ENCODE data around the gene AIP. TPM values are rescaled to one million over a fixed set of nuclear protein-coding genes. Genes with fewer than 3 reads are reported as not detected.

The AIP gene
- total RNA-seq: 100 to 1,000 TPM in 1 of 7 donors, 10 to 100 TPM in 6; 49.1 to 103 (median 65.4) TPM
- 100 to 1,000 TPM in 1 of 2 donors, 10 to 100 TPM in 1; 33.5 to 114 TPM for polyA plus RNA-seq
- long read RNA-seq, donor 1, transcript AIP-201 (6 exons, 1,221 nt): major isoform, 305 of 319 reads
- long read RNA-seq, donor 1, partial matches to known transcripts: 6 of 319 reads
- long read RNA-seq, donor 1, other reads (novel, unspliced or antisense): 8 of 319 reads
- long read RNA-seq, donor 2, transcript AIP-201 (6 exons, 1,221 nt): major isoform, 25 of 28 reads
- long read RNA-seq, donor 2, partial matches to known transcripts: 0 of 28 reads
- long read RNA-seq, donor 2, other reads (novel, unspliced or antisense): 0 of 28 reads
- long read RNA-seq, donor 3, transcript AIP-201 (6 exons, 1,221 nt): major isoform, 79 of 89 reads
- long read RNA-seq, donor 3, partial matches to known transcripts: 4 of 89 reads
- long read RNA-seq, donor 3, other reads (novel, unspliced or antisense): 6 of 89 reads

DNA sequence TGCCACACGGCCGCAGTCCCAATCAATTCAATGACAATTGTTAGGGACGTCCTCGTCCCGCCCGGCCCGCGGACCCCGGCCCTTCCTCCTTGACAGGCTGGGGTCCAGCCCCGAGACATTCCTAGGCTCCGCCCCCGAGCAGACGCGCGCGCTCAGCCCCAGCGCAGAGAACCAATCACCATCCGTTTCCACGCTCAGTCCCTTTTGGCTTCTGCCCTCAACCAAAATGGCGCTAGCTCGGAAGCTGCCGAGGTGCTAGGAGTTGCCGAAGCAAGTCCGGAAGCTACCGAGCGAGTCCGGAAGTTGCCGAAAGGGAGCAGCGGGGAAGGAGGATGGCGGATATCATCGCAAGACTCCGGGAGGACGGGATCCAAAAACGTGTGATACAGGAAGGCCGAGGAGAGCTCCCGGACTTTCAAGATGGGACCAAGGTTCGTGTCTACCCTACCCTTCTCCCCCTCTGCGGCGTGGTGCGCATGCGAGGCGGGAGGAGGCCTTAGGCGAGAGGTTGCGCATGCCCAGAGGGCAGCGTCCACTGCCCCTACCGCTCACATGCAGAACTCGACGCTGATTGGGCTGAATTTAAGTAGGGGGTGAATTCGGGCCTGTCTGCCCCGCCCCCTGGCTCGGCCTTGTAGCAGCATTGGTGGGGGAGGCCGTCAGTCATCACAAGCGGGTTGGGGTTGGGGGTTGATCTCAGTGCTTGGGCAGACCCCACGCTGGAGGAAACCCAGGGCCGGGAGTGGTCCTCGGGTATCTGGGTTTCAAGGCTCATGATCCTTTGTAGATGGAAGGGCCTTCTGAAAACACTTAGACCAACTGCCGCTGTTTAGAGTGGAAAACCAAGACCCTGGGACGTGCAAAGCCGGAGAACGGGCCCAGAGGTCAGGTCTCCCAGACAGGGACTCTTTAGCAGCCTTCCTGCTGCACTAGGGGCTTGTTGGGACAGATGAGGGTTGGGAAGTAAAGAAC lies at the start of gene AIP:
Gene AIP (plus strand): TSS at position 200 of the 972 bp plus-strand sequence. CDS start 133 bp downstream, at position 333.
- Histone ChIP-seq H3K4me1 (ENCODE audit: insufficient read depth) (peaks cover 9% of the 10 kb centered on the region), H3K4me3 (peak within 1 kb of the TSS; percentile 42), H3K9me3 (no peaks in the 10 kb centered on the region), H3K27me3 (no peaks in the 10 kb centered on the region), H3K36me3 (no peaks in the 10 kb centered on the region), H3K27ac (peak within 1 kb of the TSS; percentile 65 to 82)
- WGBS, 3 donors: 7 to 8% (median 8%) methylated on average over 60 of the region's 60 CpGs
- peak; percentile 96 to 98 (median 97) for DNase-seq
- intact Hi-C loops (cut with DNase I): no loop called here
- TF ChIP-seq, protein P1, sequence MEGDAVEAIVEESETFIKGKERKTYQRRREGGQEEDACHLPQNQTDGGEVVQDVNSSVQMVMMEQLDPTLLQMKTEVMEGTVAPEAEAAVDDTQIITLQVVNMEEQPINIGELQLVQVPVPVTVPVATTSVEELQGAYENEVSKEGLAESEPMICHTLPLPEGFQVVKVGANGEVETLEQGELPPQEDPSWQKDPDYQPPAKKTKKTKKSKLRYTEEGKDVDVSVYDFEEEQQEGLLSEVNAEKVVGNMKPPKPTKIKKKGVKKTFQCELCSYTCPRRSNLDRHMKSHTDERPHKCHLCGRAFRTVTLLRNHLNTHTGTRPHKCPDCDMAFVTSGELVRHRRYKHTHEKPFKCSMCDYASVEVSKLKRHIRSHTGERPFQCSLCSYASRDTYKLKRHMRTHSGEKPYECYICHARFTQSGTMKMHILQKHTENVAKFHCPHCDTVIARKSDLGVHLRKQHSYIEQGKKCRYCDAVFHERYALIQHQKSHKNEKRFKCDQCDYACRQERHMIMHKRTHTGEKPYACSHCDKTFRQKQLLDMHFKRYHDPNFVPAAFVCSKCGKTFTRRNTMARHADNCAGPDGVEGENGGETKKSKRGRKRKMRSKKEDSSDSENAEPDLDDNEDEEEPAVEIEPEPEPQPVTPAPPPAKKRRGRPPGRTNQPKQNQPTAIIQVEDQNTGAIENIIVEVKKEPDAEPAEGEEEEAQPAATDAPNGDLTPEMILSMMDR (IDR thresholded peaks at IDR 0.05): peak; percentile 10 to 72 (median 47)
- TF ChIP-seq POLR2A (IDR thresholded peaks at IDR 0.05) (peak; percentile 60), EP300 (IDR thresholded peaks at IDR 0.05) (no peak)

DNA sequence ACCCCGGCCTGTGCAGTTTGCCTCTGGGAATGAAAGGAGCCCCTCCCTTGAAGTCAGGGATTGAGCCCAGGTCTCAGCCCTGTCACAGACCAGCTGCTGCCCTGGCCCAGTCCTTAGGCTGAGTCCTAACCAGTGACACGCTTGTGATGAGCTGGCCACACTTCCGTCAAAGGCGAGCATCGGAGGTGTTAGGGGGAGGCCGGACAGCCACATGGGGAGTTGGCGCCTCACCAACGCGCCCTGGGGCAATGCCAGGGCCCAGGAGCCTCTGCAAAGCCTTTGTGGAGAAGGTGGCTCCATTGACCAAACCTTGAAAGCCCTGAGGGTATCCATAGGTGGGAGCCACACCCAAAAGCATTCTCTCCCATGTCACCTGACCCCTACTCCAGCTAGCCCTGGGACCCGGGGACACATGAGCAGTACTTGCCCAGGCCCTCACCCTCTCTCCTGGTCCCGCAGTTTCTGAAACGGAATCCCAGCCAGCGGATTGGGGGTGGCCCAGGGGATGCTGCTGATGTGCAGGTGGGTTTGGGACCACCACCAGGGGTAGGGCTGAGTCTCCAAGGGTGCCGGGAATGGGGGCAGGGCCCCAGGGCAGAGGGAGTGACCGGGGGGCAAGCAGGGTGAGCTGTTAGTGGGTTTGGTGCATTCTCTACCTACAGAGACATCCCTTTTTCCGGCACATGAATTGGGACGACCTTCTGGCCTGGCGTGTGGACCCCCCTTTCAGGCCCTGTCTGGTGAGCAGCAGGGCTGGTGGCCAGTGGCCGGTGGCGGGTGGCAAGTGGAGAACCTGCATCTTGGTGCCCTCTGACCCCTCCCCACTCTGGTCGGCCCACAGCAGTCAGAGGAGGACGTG lies 49.1 kb upstream of the AIP start:
- Histone ChIP-seq H3K4me1 (ENCODE audit: insufficient read depth) (peaks cover 2% of the 10 kb centered on the region), H3K9me3 (no peaks in the 10 kb centered on the region), H3K4me3 (no peak overlapping the region), H3K27me3 (no peaks in the 10 kb centered on the region), H3K27ac (no peak overlapping the region), H3K36me3 (no peaks in the 10 kb centered on the region)
- intact Hi-C loops (cut with DNase I): loop anchor here in 1 of 4 donors (5.0 kb wide), 1 partner anchor 1296 kb away; no protein-coding TSS in a partner anchor
- TF ChIP-seq, protein P1 (IDR thresholded peaks at IDR 0.05): no peak
- TF ChIP-seq EP300 (IDR thresholded peaks at IDR 0.05) (no peak), POLR2A (IDR thresholded peaks at IDR 0.05) (no peak)
- DNase-seq: no peak
- WGBS, 3 donors: 81 to 86% (median 84%) methylated on average over 22 of the region's 22 CpGs

DNA sequence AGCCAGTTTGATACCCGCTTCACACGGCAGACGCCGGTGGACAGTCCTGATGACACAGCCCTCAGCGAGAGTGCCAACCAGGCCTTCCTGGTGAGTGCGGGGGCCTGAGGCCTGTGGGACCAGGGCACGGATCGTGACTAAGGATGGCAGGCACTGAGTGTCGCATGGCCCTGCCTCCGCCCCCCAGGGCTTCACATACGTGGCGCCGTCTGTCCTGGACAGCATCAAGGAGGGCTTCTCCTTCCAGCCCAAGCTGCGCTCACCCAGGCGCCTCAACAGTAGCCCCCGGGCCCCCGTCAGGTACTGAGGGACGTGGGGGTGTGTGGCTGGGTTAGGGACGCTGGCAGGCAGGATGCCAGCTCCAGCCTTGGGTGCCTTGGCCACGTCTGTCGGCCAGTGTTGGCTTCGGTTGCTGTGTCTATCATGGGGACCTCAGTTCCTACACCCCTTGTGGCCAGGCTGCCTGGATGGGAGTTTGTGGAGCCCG lies 48.4 kb upstream of the AIP start:
- intact Hi-C loops (cut with DNase I): loop anchor here in 1 of 4 donors (5.0 kb wide), 1 partner anchor 1297 kb away; no protein-coding TSS in a partner anchor
- Histone ChIP-seq H3K9me3 (no peaks in the 10 kb centered on the region), H3K4me3 (no peak overlapping the region), H3K27ac (no peak overlapping the region), H3K36me3 (no peaks in the 10 kb centered on the region), H3K4me1 (ENCODE audit: insufficient read depth) (no peaks in the 10 kb centered on the region), H3K27me3 (no peaks in the 10 kb centered on the region)
- WGBS, 3 donors: 77 to 85% (median 79%) methylated on average over 23 of the region's 23 CpGs
- no peak for DNase-seq
- TF ChIP-seq POLR2A (IDR thresholded peaks at IDR 0.05) (no peak), EP300 (IDR thresholded peaks at IDR 0.05) (no peak)
- TF ChIP-seq, protein P1 (IDR thresholded peaks at IDR 0.05): no peak

Measured in ovary (tissue), 10 donors.